Erythroblast (primary cell): Measurements from ENCODE around the gene CA4.

Experiments
- GATA1 ChIP-seq: IDR thresholded peaks from 2 replicates; pipeline ENCODE4 v1.6.1; 2011; ENCODE audit warnings: low read depth, mild to moderate bottlenecking, control low read depth, low read length, moderate library complexity
- POLR2A ChIP-seq: IDR thresholded peaks from 2 replicates; pipeline ENCODE4 v1.6.1; 2011; ENCODE audit warnings: mild to moderate bottlenecking, low read length

DNA sequence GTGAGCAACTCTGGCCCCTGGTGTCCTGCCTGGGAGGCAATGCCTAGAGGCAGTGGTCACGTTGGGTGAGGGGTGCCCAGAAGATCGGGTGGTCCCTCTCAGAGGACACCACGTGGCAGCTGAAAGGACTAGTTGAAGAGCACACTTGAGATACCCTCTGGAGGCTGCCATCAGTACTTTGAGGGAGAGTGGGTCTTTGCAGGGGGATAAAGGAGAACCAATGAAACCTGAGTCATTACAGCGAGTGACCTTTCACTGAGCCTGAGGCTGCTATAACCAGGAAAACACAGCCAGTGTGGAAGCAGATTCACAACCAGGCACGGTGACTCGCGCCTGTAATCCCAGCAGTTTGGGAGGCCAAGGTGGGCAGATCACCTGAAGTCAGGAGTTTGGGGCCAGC is 18.9 kb downstream of the CA4 start:
- no peak for TF ChIP-seq POLR2A
- TF ChIP-seq GATA1 = no peak
